ENCODE results near the gene CNGB1.

The CNGB1 gene

DNA sequence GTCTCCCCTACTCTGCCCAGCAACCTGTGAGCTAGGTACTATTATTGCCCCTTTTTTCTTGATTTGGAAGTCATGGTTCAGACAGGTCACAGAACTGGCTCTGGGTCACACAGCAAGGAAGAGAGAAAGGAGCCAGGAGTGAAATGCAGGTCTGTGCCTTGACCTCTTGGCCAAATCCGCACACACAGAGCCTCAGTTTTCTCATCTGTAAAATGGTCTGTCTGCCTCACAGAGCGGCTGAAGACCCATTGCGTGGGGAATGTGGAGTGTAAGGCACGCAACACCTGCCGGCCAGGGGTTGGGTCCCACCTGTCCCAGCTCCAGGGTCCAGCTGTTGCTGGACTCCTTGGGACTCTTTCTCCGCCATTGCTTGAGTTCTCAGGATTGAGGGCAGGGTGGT, 32.4 kb downstream of the CNGB1 start:
- Histone ChIP-seq H3K4me3 (ENCODE audit: low read length) (no peak overlapping the region), H3K4me1 (ENCODE audit: control insufficient read depth, insufficient read depth, low read length) (peaks cover 26% of the 10 kb centered on the region), H3K4me2 (ENCODE audit: low read length) (peak overlapping the region; percentile 7), H3K36me3 (ENCODE audit: insufficient read depth, low read length) (no peaks in the 10 kb centered on the region), H3K9me3 (replicated peaks; ENCODE audit: low read length) (no peaks in the 10 kb centered on the region), H3K9ac (ENCODE audit: low read depth, low read length) (no peak overlapping the region), H3K27me3 (ENCODE audit: control insufficient read depth, insufficient read depth, low read length) (peaks cover 23% of the 10 kb centered on the region)

DNA sequence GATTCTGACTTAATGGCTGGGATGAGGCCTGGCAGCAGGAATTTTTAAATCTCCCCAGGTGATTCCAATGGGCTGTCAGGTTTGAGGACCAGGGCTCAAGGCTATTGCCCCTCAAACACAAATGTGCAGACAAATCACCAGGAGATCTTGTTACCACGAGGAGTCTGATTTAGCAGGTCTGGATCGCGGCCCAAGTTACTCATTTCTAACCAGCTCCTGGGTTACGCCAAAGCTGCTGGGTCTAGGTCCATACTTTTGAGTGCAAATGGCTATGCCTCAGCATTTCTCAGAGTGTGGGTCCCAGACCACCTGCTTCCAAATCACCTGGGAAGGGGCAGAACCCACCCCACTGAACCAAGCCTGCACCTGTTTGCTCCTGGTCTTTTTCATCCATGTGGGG, 33.1 kb downstream of the CNGB1 start:
- Histone ChIP-seq H3K4me3 (ENCODE audit: low read length) (no peak overlapping the region), H3K9ac (ENCODE audit: low read depth, low read length) (no peak overlapping the region), H3K4me2 (ENCODE audit: low read length) (no peak overlapping the region), H3K27me3 (ENCODE audit: control insufficient read depth, insufficient read depth, low read length) (peaks cover 18% of the 10 kb centered on the region), H3K9me3 (replicated peaks; ENCODE audit: low read length) (no peaks in the 10 kb centered on the region), H3K36me3 (ENCODE audit: insufficient read depth, low read length) (no peaks in the 10 kb centered on the region), H3K4me1 (ENCODE audit: control insufficient read depth, insufficient read depth, low read length) (peaks cover 26% of the 10 kb centered on the region)

DNA sequence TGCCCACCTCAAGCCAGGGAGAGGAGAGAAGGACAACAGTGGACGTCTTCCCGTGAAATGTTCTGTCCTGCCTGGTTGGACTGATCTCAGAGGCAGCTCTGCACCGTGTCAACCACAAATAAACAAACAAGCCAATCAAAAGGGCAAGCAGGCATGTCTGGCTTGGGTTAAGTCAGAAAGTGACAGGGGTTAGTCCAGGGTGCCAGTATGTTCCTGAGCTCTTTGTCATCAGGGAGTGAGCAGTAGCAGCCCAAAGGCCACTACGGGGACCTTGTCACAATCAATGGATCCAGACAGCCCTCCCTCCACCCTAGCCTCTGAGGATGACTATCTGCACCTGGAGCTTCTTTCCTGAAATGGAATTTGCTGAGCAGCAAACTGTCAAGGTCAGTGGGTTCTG, 35.0 kb downstream of the CNGB1 start:
- Histone ChIP-seq H3K4me1 (ENCODE audit: control insufficient read depth, insufficient read depth, low read length) (peaks cover 28% of the 10 kb centered on the region), H3K36me3 (ENCODE audit: insufficient read depth, low read length) (no peaks in the 10 kb centered on the region), H3K9me3 (replicated peaks; ENCODE audit: low read length) (no peaks in the 10 kb centered on the region), H3K4me3 (ENCODE audit: low read length) (no peak overlapping the region), H3K27me3 (ENCODE audit: control insufficient read depth, insufficient read depth, low read length) (peaks cover 14% of the 10 kb centered on the region), H3K4me2 (ENCODE audit: low read length) (no peak overlapping the region), H3K9ac (ENCODE audit: low read depth, low read length) (no peak overlapping the region)

DNA sequence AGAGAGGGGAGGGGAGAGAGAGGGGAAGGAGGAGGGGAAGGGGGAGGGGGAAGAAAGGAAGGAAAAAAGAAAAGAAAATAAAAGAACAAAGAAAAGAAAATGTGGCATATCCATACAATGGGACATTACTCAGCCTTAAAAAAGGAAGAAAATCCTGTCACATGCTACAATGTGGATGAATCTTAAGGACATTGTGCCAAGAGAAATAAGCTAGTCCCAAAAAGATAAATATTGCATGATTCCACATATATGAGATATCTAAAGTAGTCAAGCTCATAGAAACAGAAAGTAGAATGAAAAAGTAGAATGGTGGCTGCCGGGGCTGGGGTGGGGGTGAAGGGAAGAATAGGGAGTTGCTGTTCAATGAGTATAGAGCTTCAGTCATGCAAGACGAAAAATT, 40.4 kb downstream of the CNGB1 start:
- Histone ChIP-seq H3K4me1 (ENCODE audit: control insufficient read depth, insufficient read depth, low read length) (peaks cover 7% of the 10 kb centered on the region), H3K4me2 (ENCODE audit: low read length) (no peak overlapping the region), H3K4me3 (ENCODE audit: low read length) (no peak overlapping the region), H3K27me3 (ENCODE audit: control insufficient read depth, insufficient read depth, low read length) (peaks cover 18% of the 10 kb centered on the region), H3K36me3 (ENCODE audit: insufficient read depth, low read length) (no peaks in the 10 kb centered on the region), H3K9ac (ENCODE audit: low read depth, low read length) (no peak overlapping the region), H3K9me3 (replicated peaks; ENCODE audit: low read length) (no peaks in the 10 kb centered on the region)

DNA sequence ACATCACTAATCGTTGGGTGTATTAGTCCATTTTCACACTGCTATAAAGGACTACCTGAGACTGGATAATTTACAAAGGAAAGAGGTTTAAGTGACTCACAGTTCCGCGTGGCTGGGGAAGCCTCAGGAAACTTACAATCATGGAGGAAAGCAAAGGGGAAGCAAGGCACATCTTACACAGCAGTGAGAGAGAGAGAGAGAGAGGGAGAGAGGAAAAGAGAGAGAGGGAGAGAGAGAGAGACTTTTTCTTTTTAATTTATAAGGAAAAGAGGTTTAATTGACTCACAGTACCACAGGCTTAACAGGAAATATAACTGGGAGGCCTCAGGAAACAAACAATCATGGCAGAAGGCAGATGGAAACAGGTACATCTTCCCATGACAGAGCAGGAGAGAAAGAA, 41.7 kb downstream of the CNGB1 start:
- Histone ChIP-seq H3K27me3 (ENCODE audit: control insufficient read depth, insufficient read depth, low read length) (peaks cover 22% of the 10 kb centered on the region), H3K9ac (ENCODE audit: low read depth, low read length) (no peak overlapping the region)

DNA sequence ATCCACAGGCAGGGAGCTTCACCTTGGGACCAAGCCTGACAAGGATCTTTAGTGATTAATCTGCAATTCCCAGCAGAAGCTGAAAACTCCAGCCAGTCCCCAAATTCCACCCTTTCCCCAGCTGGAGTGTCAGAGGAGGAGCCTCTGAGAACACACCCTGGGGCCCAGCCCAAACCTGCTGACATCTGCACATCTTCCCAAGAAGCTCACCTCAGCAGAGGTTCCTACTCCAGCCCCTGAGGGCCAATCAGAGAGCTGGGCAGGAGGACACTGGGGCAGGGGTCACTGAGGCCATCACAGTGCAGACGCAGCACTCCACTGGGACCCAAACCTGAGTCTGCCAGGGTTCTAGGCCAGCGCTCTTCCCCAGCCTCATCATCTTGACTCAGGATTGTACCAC, 44.9 kb downstream of the CNGB1 start:
- H3K27me3 ChIP-seq (ENCODE audit: control insufficient read depth, insufficient read depth, low read length): peaks cover 40% of the 10 kb centered on the region
- no peak overlapping the region for H3K4me3 ChIP-seq (ENCODE audit: low read length)
- H3K4me1 ChIP-seq (ENCODE audit: control insufficient read depth, insufficient read depth, low read length): no peaks in the 10 kb centered on the region
- no peaks in the 10 kb centered on the region for H3K36me3 ChIP-seq (ENCODE audit: insufficient read depth, low read length)
- no peak overlapping the region for H3K4me2 ChIP-seq (ENCODE audit: low read length)
- no peak overlapping the region for H3K9ac ChIP-seq (ENCODE audit: low read depth, low read length)
- H3K9me3 ChIP-seq (replicated peaks; ENCODE audit: low read length): no peaks in the 10 kb centered on the region

More for the DNA sequence above, 41.7 kb downstream of the CNGB1 start:
- Histone ChIP-seq H3K9me3 (replicated peaks; ENCODE audit: low read length) (no peaks in the 10 kb centered on the region), H3K4me2 (ENCODE audit: low read length) (no peak overlapping the region), H3K4me1 (ENCODE audit: control insufficient read depth, insufficient read depth, low read length) (peaks cover 7% of the 10 kb centered on the region), H3K36me3 (ENCODE audit: insufficient read depth, low read length) (no peaks in the 10 kb centered on the region), H3K4me3 (ENCODE audit: low read length) (no peak overlapping the region)

DNA sequence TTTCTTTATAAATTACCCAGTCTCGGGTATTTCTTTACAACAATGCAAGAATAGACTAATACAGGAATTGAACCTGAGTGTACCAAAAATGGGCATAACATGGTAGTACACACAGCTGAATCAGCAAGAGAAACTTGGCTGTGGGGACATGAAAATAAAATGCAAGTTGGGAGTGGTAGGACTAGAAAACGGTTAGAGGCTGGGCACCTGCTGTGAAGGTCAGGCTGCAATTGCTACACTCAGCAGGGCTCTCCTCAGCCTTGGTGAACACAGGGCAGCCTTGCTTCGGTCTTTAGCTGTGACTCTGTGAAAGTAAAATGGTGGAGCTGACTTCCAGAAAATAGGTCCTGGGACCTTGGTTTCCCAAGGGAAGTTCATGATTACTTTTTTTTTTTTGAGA, 45.6 kb downstream of the CNGB1 start:
- H3K36me3 ChIP-seq (ENCODE audit: insufficient read depth, low read length): no peaks in the 10 kb centered on the region
- no peaks in the 10 kb centered on the region for H3K9me3 ChIP-seq (replicated peaks; ENCODE audit: low read length)
- no peaks in the 10 kb centered on the region for H3K4me1 ChIP-seq (ENCODE audit: control insufficient read depth, insufficient read depth, low read length)
- no peak overlapping the region for H3K4me3 ChIP-seq (ENCODE audit: low read length)
- H3K9ac ChIP-seq (ENCODE audit: low read depth, low read length): no peak overlapping the region
- H3K4me2 ChIP-seq (ENCODE audit: low read length): no peak overlapping the region
- peaks cover 40% of the 10 kb centered on the region for H3K27me3 ChIP-seq (ENCODE audit: control insufficient read depth, insufficient read depth, low read length)

DNA sequence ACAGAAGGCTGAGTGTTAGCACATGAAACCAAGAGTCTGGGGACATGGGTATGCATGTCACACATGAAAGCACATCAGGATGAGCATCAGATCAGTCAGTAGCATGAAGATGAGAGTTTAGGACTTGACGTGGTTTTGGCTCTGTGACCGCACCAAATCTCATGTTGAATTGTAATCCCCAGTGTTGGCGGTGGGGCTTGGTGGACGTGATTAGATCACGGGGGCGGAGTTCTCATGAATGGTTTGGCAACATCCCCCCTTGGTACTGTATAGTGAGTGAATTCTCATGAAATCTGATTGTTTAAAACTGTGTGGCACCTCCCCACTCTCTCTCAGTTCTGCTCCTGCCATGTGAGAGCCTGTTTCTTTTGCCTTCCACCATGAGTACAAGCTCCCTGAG, 46.4 kb downstream of the CNGB1 start:
- H3K4me2 ChIP-seq (ENCODE audit: low read length): no peak overlapping the region
- H3K4me1 ChIP-seq (ENCODE audit: control insufficient read depth, insufficient read depth, low read length): no peaks in the 10 kb centered on the region
- no peak overlapping the region for H3K4me3 ChIP-seq (ENCODE audit: low read length)
- H3K27me3 ChIP-seq (ENCODE audit: control insufficient read depth, insufficient read depth, low read length): peaks cover 46% of the 10 kb centered on the region
- no peaks in the 10 kb centered on the region for H3K36me3 ChIP-seq (ENCODE audit: insufficient read depth, low read length)
- H3K9me3 ChIP-seq (replicated peaks; ENCODE audit: low read length): no peaks in the 10 kb centered on the region
- no peak overlapping the region for H3K9ac ChIP-seq (ENCODE audit: low read depth, low read length)

DNA sequence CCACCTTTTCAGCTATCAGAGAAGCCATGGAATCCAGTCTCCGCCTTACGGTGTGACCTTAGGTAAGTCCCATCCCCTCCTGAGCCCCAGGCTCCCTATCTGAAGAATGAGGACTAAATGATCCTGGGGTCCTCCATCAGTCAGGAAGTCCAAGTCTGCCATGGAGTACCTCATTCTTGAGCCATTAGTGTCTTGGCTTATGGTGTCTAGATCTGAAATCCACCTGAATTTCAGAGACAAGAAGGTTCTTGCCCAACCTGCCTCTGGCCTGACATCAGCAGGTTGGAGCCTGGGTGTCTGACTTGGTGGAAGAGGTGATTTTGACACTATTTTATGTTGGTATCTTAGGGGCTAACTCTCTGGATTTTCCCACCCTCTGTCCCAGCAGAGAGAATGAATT, 47.1 kb downstream of the CNGB1 start:
- H3K4me2 ChIP-seq (ENCODE audit: low read length): no peak overlapping the region
- no peak overlapping the region for H3K4me3 ChIP-seq (ENCODE audit: low read length)
- H3K27me3 ChIP-seq (ENCODE audit: control insufficient read depth, insufficient read depth, low read length): peaks cover 52% of the 10 kb centered on the region
- H3K36me3 ChIP-seq (ENCODE audit: insufficient read depth, low read length): no peaks in the 10 kb centered on the region
- H3K4me1 ChIP-seq (ENCODE audit: control insufficient read depth, insufficient read depth, low read length): no peaks in the 10 kb centered on the region
- H3K9me3 ChIP-seq (replicated peaks; ENCODE audit: low read length): no peaks in the 10 kb centered on the region
- no peak overlapping the region for H3K9ac ChIP-seq (ENCODE audit: low read depth, low read length)

DNA sequence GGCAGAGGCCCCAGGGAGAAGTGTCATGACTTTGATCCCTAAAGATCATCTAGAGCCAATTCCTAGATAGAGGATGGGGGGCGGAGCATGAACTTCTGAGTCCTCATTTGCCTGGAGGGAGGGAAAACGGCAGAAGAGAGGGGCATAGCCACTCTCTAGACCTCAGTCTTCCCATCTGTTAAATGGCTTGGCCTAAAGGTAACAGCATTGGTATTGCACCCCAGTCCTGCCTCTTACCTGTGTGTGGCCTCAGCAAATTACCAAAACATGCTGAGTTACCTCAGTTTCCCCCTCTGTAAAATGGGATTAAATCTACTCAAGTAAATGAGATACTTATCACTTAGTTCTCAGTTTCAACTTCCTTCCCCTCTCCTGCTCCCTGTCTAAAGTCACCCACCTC, 47.5 kb downstream of the CNGB1 start:
- H3K9ac ChIP-seq (ENCODE audit: low read depth, low read length): no peak overlapping the region
- no peaks in the 10 kb centered on the region for H3K9me3 ChIP-seq (replicated peaks; ENCODE audit: low read length)
- H3K36me3 ChIP-seq (ENCODE audit: insufficient read depth, low read length): no peaks in the 10 kb centered on the region
- no peak overlapping the region for H3K4me2 ChIP-seq (ENCODE audit: low read length)
- peaks cover 53% of the 10 kb centered on the region for H3K27me3 ChIP-seq (ENCODE audit: control insufficient read depth, insufficient read depth, low read length)
- H3K4me1 ChIP-seq (ENCODE audit: control insufficient read depth, insufficient read depth, low read length): no peaks in the 10 kb centered on the region
- no peak overlapping the region for H3K4me3 ChIP-seq (ENCODE audit: low read length)

DNA sequence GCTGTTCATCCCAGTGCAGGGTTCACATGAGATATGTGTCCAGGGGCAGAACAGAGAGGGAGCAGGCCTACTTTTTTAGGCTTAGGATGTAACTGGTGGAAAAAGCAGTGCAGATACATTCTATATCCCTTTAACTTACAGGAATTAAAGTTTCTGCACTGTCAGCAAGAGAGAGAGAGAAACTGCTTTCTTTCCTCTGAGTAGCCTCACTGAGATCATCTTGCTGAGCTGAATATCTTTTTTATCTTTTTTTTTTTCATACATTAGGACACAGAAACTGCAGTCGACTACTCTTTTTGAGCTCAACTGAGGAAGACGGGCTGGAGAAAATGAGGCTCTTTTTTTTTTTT, 50.1 kb downstream of the CNGB1 start:
- H3K4me1 ChIP-seq (ENCODE audit: control insufficient read depth, insufficient read depth, low read length): no peaks in the 10 kb centered on the region
- H3K9ac ChIP-seq (ENCODE audit: low read depth, low read length): no peak overlapping the region
- no peak overlapping the region for H3K4me3 ChIP-seq (ENCODE audit: low read length)
- peaks cover 56% of the 10 kb centered on the region for H3K27me3 ChIP-seq (ENCODE audit: control insufficient read depth, insufficient read depth, low read length)
- H3K4me2 ChIP-seq (ENCODE audit: low read length): no peak overlapping the region
- H3K36me3 ChIP-seq (ENCODE audit: insufficient read depth, low read length): no peaks in the 10 kb centered on the region
- H3K9me3 ChIP-seq (replicated peaks; ENCODE audit: low read length): no peaks in the 10 kb centered on the region

DNA sequence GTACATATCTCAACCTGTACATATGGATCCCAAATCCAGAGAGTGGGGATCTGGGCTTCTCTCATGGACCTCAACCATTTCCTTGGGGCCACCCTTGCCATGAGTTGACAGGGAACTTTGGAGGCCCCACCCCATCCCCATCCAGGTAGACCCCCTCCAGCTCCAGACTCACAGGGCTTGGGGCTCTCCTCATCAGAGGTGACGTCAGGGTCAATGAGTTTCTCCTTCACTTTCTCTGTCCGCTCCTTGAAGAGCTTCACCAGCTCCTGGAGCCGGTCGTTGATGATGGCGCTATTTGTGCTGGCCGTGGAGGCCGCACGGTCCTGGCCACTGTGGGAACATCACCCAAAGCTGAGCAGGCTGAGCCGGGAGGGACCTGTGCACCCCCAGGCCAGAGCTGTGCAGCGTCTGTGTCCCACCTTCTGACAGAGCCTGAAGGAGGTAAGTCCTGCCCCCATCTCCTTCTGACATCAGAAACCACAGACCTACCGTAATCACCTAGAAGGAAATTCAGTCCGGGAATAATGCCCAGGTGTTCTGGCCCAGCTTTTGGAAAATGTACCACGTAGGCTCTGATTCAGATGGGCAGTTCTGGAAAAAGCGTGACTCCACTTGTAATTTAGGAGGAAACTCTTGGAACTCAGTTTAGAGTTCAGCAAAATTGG, 50.6 kb downstream of the CNGB1 start:
- Histone ChIP-seq H3K36me3 (ENCODE audit: insufficient read depth, low read length) (no peaks in the 10 kb centered on the region), H3K4me3 (ENCODE audit: low read length) (no peak overlapping the region), H3K9me3 (replicated peaks; ENCODE audit: low read length) (no peaks in the 10 kb centered on the region), H3K4me2 (ENCODE audit: low read length) (no peak overlapping the region), H3K4me1 (ENCODE audit: control insufficient read depth, insufficient read depth, low read length) (no peaks in the 10 kb centered on the region), H3K27me3 (ENCODE audit: control insufficient read depth, insufficient read depth, low read length) (peaks cover 56% of the 10 kb centered on the region), H3K9ac (ENCODE audit: low read depth, low read length) (no peak overlapping the region)

Data from skeletal muscle satellite cell (primary cell).